ENCODE data around the gene INO80.
"Not testable (repeated sequence)": the region's sequence is repeated elsewhere in the genome, so short reads cannot be mapped to it uniquely, and the experiment has no call there.

- not testable (repeated sequence) for TF ChIP-seq CTCF, POLR2AphosphoS5, POLR2A (IDR thresholded peaks at IDR 0.05)
Observed at GRCh38 chr15:40961740-40962139, 154.3 kb downstream of the INO80 start.

All from prostate gland (tissue), 2 donors.